ENCODE data around the gene CPNE9. TPM values are rescaled to one million over a fixed set of nuclear protein-coding genes. Genes with fewer than 3 reads are reported as not detected.

CPNE9 gene
- polyA plus RNA-seq, 2 of the 4 experiments (the other 2 are of a cell fraction), result 0.03 TPM; not detected in 1

- DNase-seq (ENCODE audit: low read depth in 1 of 2, low spot score in 1 of 2) (no peak), FAIRE-seq (no peak), ATAC-seq (no peak)
- Histone ChIP-seq H3K9me3 (no peaks in the 10 kb centered on the region), H3K4me2 (no peak overlapping the region), H3K4me1 (no peaks in the 10 kb centered on the region), H3K4me3 (no peak overlapping the region), H3K27ac (no peak overlapping the region)
- no peak for TF ChIP-seq ZFP36 (IDR thresholded peaks at IDR 0.05; ENCODE audit: borderline replicate concordance, partially characterized antibody)
- no peak for TF ChIP-seq ESRRA (IDR thresholded peaks at IDR 0.05; ENCODE audit: borderline replicate concordance, low read length)
- no peak for TF ChIP-seq PHF8 (IDR thresholded peaks at IDR 0.05; ENCODE audit: borderline replicate concordance, low read depth)
- no peak for TF ChIP-seq HOXB5 (CRISPR knock-in tag; IDR thresholded peaks at IDR 0.05)
- no peak for TF ChIP-seq RAD21 (conservative IDR thresholded peaks at IDR 0.05 in 1 of 2, IDR thresholded peaks at IDR 0.05 in 1 of 2)
- no peak for TF ChIP-seq JUNB (IDR thresholded peaks at IDR 0.05)
- TF ChIP-seq EHF (CRISPR knock-in tag; IDR thresholded peaks at IDR 0.05), result no peak
- TF ChIP-seq BCL3 (IDR thresholded peaks at IDR 0.05), result no peak
- no peak for TF ChIP-seq TFCP2L1 (CRISPR knock-in tag; IDR thresholded peaks at IDR 0.05)
- no peak for TF ChIP-seq JUN (IDR thresholded peaks at IDR 0.05)
- no peak for TF ChIP-seq CHD2 (IDR thresholded peaks at IDR 0.05; ENCODE audit: low read length, partially characterized antibody)
- no peak for TF ChIP-seq RCOR1 (IDR thresholded peaks at IDR 0.05; ENCODE audit: low read depth, low read length)
- TF ChIP-seq FOSB (CRISPR knock-in tag; IDR thresholded peaks at IDR 0.05), result no peak
- TF ChIP-seq TP53 (CRISPR knock-in tag; IDR thresholded peaks at IDR 0.05), result no peak
- TF ChIP-seq SMC3 (IDR thresholded peaks at IDR 0.05), result no peak
- no peak for TF ChIP-seq RNF2 (IDR thresholded peaks at IDR 0.05; ENCODE audit: borderline replicate concordance, low read depth)
- no peak for TF ChIP-seq RFX5 (IDR thresholded peaks at IDR 0.05)
- TF ChIP-seq HOXA7 (CRISPR knock-in tag; IDR thresholded peaks at IDR 0.05), result no peak
- no peak for TF ChIP-seq E2F6 (IDR thresholded peaks at IDR 0.05; ENCODE audit: borderline replicate concordance, low read depth)
- CTCF ChIA-PET, result interaction anchor here (0.9 to 4.4 kb wide), 4 partner anchors 8 to 194 kb away, joined by 4 to 19 read pairs (median 7); no protein-coding TSS in a partner anchor
- POLR2A ChIA-PET, result no interaction called here
- WGBS (ENCODE audit: missing lambda C conversion rate), result 84% methylated on average over 5 of the region's 5 CpGs
These were observed 7.0 kb upstream of the CPNE9 start for GRCh38 chr3:9696480-9697220.

- ATAC-seq, result no peak
- CTCF ChIA-PET, result interaction anchor here (0.9 to 4.4 kb wide), 4 partner anchors 10 to 195 kb away, joined by 4 to 19 read pairs (median 7); no protein-coding TSS in a partner anchor
- Histone ChIP-seq H3K4me1 (no peaks in the 10 kb centered on the region), H3K4me3 (no peak overlapping the region), H3K27ac (no peak overlapping the region), H3K9me3 (no peaks in the 10 kb centered on the region), H3K4me2 (no peak overlapping the region)
- FAIRE-seq, result no peak
- no peak for TF ChIP-seq HMGXB4 (CRISPR knock-in tag; IDR thresholded peaks at IDR 0.05; ENCODE audit: borderline replicate concordance)
- no peak for TF ChIP-seq RNF2 (IDR thresholded peaks at IDR 0.05; ENCODE audit: borderline replicate concordance, low read depth)
- no peak for TF ChIP-seq JUNB (IDR thresholded peaks at IDR 0.05)
- no peak for TF ChIP-seq FOXS1 (CRISPR knock-in tag; IDR thresholded peaks at IDR 0.05)
- TF ChIP-seq HOXB5 (CRISPR knock-in tag; IDR thresholded peaks at IDR 0.05), result no peak
- TF ChIP-seq ATOH8 (CRISPR knock-in tag; IDR thresholded peaks at IDR 0.05; ENCODE audit: low read depth), result no peak
- no peak for TF ChIP-seq USF2 (IDR thresholded peaks at IDR 0.05)
- TF ChIP-seq HOXB13 (CRISPR knock-in tag; IDR thresholded peaks at IDR 0.05; ENCODE audit: low read depth), result no peak
- POLR2A ChIA-PET, result no interaction called here
- WGBS (ENCODE audit: missing lambda C conversion rate), result 62% methylated on average over 4 of the region's 4 CpGs
- DNase-seq (ENCODE audit: low read depth in 1 of 2, low spot score in 1 of 2), result no peak
These were observed 5.7 kb upstream of the CPNE9 start for GRCh38 chr3:9697892-9698291.
